Body of pancreas (tissue), 4 donors: ENCODE measurements around the gene SMOC2.

Experiments
- CTCF ChIP-seq, 7 experiments: fragments of 450-650 bp in 4 of 7; fragments of 200-600 bp in 3 of 7; sonication (generic) in 3 of 7; IDR thresholded peaks; one replicate each; pipeline ENCODE4 v1.5.1; 2016 to 2019; ENCODE audit warnings: antibody characterized with exemption in 7 of 7
- POLR2A ChIP-seq, 3 donors: fragments of 450-650 bp; IDR thresholded peaks; one replicate each; pipeline ENCODE4 v1.6.1; 2016; ENCODE audit warnings: antibody characterized with exemption in 3 of 3, mild to moderate bottlenecking in 2 of 3

DNA sequence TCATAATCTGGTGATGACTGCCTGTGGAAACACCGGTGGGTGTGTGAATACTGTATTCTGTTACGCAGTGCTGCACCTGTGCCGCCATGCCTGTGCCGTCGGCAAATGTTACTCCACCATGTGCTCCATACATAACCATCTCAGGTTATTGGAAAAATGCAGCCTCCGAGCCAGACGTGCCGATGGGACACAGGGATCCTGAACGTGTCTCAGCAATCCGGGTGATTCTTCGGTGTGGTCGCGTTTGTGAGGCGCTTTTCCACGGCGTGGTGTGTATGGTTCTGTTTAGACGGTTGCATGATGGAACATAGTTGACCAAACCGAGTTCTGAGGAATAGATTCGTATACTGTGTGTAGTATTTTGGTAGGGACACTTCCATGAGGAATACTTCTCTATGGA lies 130.3 kb downstream of the SMOC2 start:
- no peak for TF ChIP-seq CTCF (IDR thresholded peaks at IDR 0.05)
- TF ChIP-seq POLR2A (IDR thresholded peaks at IDR 0.05) = no peak
